Ovary (tissue), 9 donors: Measurements from ENCODE around the gene USP25. TPM values are rescaled to one million over a fixed set of nuclear protein-coding genes. Genes with fewer than 3 reads are reported as not detected.

Experiments
- DNase-seq, 5 donors: peaks; one replicate each; pipeline ENCODE4 v3.0.0-alpha.2; 2019 to 2020
- H3K27ac ChIP-seq, 2 donors: fragments of 200-600 bp; one replicate each; pipeline versions ENCODE4 v1.5.1 to v1.8.0; 2019 to 2022
- H3K27me3 ChIP-seq: fragments of 200-600 bp; one replicate; pipeline ENCODE4 v1.8.0; 2022
- H3K36me3 ChIP-seq: fragments of 200-600 bp; sonication (generic); one replicate; pipeline ENCODE4 v1.5.1; 2019
- H3K4me1 ChIP-seq: one replicate; pipeline ENCODE4 v1.8.1; 2013; ENCODE audit warnings: mild to moderate bottlenecking, moderate library complexity; ENCODE audit not compliant: insufficient read depth
- H3K4me3 ChIP-seq: fragments of 200-600 bp; sonication (generic); one replicate; pipeline ENCODE4 v1.5.1; 2017
- H3K9me3 ChIP-seq, 2 donors: fragments of 200-600 bp in 1 of 2; sonication (generic) in 1 of 2; one replicate each; pipeline versions ENCODE4 v1.5.1 to v1.8.1; 2013 to 2019; ENCODE audit warnings: mild to moderate bottlenecking in 1 of 2, moderate library complexity in 1 of 2
- CTCF ChIP-seq, 3 donors: fragments of 450-650 bp in 2 of 3; fragments of 200-600 bp in 1 of 3; IDR thresholded peaks; one replicate each; pipeline versions ENCODE4 v1.5.1 to v1.8.0; 2016 to 2022; ENCODE audit warnings: antibody characterized with exemption in 3 of 3, mild to moderate bottlenecking in 1 of 3
- EP300 ChIP-seq: sonication (generic); formaldehyde crosslinking; IDR thresholded peaks from one replicate; pipeline ENCODE4 v1.6.1; 2017; ENCODE audit warnings: antibody characterized with exemption
- POLR2A ChIP-seq: fragments of 450-650 bp; IDR thresholded peaks from one replicate; pipeline ENCODE4 v1.6.1; 2017; ENCODE audit warnings: antibody characterized with exemption, mild to moderate bottlenecking, moderate library complexity
- WGBS, 3 donors: extraction: QIAGEN DNeasy Blood & Tissue Kit in 1 of 3; methylation state at CpG; one replicate each; pipeline versions ENCODE4 v1.1.5 to v1.1.7; 2013 to 2017; 5-methylcytosine and 5-hydroxymethylcytosine counted together
- intact Hi-C, 4 donors: fragments of 100-400 bp; cut with DNase I; formaldehyde crosslinking; loops; one replicate each; pipeline versions ENCODE4 v1.11.0 to v1.15.1; 2022 to 2023
- polyA plus RNA-seq, 2 donors: library from polyadenylated mRNA; stranded (reverse); fragments of 200-250 nt in 1 of 2; fragments of 350-450 nt in 1 of 2; fragmentation: Illumina TruSeq in 1 of 2; extraction: RNeasy Lipid Tissue Mini Kit (QIAGEN cat#74804) in 1 of 2; gene quantifications; one replicate each; pipeline ENCODE4 v1.2.3, GENCODE V29; 2013 to 2014
- total RNA-seq, 7 donors: library from RNA; depleted of rRNA in 2 of 7; stranded (reverse); fragments of >200 nt in 2 of 7; fragmentation: NEBNext Ultra II Directional in 3 of 7; extraction: Animal tissue kit (Norgen Biotek cat#: 25700) in 3 of 7; gene quantifications; one replicate each; pipeline versions ENCODE4 v1.1.0 to v1.2.4, GENCODE V29; 2016 to 2023
- donor health status: DM: no; HTN: no; CAD: no; lungs with moderate emphysema.
- donor health status: DM: no; HTN: no; CAD: no.
- donor health status: Bipolar disorder and iron deficiency.
- donor health status: DM: yes; HTN: yes; CAD: no.
- donor health status: DM: no; HTN: no; CAD: no.
- donor health status: DM: yes; HTN: yes; CAD: no.

USP25 gene
- total and polyA plus RNA-seq, 9 donors, result 11.9 to 40.8 (median 34.9) TPM

GRCh38 chr21:15748586-15748985 is 18.8 kb downstream of the USP25 start:
- TF ChIP-seq CTCF (IDR thresholded peaks at IDR 0.05) (no peak), POLR2A (no peak), EP300 (no peak)
- no peaks in the 10 kb centered on the region for H3K36me3 ChIP-seq
- DNase-seq, result no peak
- H3K27me3 ChIP-seq, result no peaks in the 10 kb centered on the region
- peaks cover 9% of the 10 kb centered on the region for H3K4me1 ChIP-seq
- no peak overlapping the region for H3K4me3 ChIP-seq
- WGBS, 3 donors, result 85 to 93% (median 90%) methylated on average over 1 of the region's 1 CpG
- intact Hi-C loops, result no loop called here
- H3K27ac ChIP-seq, result no peak overlapping the region
- no peaks in the 10 kb centered on the region for H3K9me3 ChIP-seq

- Histone ChIP-seq H3K36me3 (no peaks in the 10 kb centered on the region), H3K27me3 (no peaks in the 10 kb centered on the region), H3K9me3 (no peaks in the 10 kb centered on the region), H3K4me1 (peaks cover 6% of the 10 kb centered on the region), H3K27ac (no peak overlapping the region), H3K4me3 (no peak overlapping the region)
- DNase-seq, result no peak
- 47 to 64% (median 61%) methylated on average over 5 of the region's 5 CpGs for WGBS, 3 donors
- TF ChIP-seq CTCF (IDR thresholded peaks at IDR 0.05), result no peak
- TF ChIP-seq POLR2A, result no peak
- TF ChIP-seq EP300, result no peak
- intact Hi-C loops, result no loop called here
Observed at GRCh38 chr21:15749082-15749860, 19.5 kb downstream of the USP25 start.

GRCh38 chr21:15749861-15750159 is 20.0 kb downstream of the USP25 start:
- DNase-seq, result no peak
- Histone ChIP-seq H3K36me3 (no peaks in the 10 kb centered on the region), H3K4me1 (peaks cover 8% of the 10 kb centered on the region), H3K27ac (no peak overlapping the region), H3K4me3 (no peak overlapping the region), H3K9me3 (no peaks in the 10 kb centered on the region), H3K27me3 (no peaks in the 10 kb centered on the region)
- WGBS, 3 donors, result 17 to 18% (median 18%) methylated on average over 2 of the region's 2 CpGs
- intact Hi-C loops, result no loop called here
- TF ChIP-seq EP300 (no peak), CTCF (IDR thresholded peaks at IDR 0.05) (no peak), POLR2A (no peak)

- Histone ChIP-seq H3K9me3 (no peaks in the 10 kb centered on the region), H3K36me3 (no peaks in the 10 kb centered on the region), H3K4me3 (no peak overlapping the region), H3K4me1 (peaks cover 8% of the 10 kb centered on the region), H3K27ac (no peak overlapping the region), H3K27me3 (no peaks in the 10 kb centered on the region)
- no peak for DNase-seq
- intact Hi-C loops, result no loop called here
- TF ChIP-seq CTCF (IDR thresholded peaks at IDR 0.05) (no peak), POLR2A (no peak), EP300 (no peak)
- WGBS, 3 donors, result 88 to 97% (median 90%) methylated on average over 1 of the region's 1 CpG
Observed at GRCh38 chr21:15751037-15751436, 21.3 kb downstream of the USP25 start.
